NCI-H774 (cell line): ENCODE data around the gene ATP9B.

ENCODE experiments used
- DNase-seq: peaks from one replicate; lab custom pipeline; 2025; lab: John Stamatoyannopoulos, UW

The ATP9B gene

GRCh38 chr18:79396431-79397246 lies 327.4 kb downstream of the ATP9B start:
- no peak for DNase-seq

- DNase-seq: no peak
These were observed 328.1 kb downstream of the ATP9B start for GRCh38 chr18:79397247-79397829.

GRCh38 chr18:79397830-79398761 lies 328.9 kb downstream of the ATP9B start:
- no peak for DNase-seq

- DNase-seq: no peak
These were observed 330.3 kb downstream of the ATP9B start for GRCh38 chr18:79399275-79400081.

- peak; percentile 21 for DNase-seq
These were observed 330.9 kb downstream of the ATP9B start for GRCh38 chr18:79400091-79400590.

- no peak for DNase-seq
These were observed 331.6 kb downstream of the ATP9B start for GRCh38 chr18:79400591-79401381.

GRCh38 chr18:79401494-79402208 lies 332.5 kb downstream of the ATP9B start:
- DNase-seq: no peak

- no peak for DNase-seq
These were observed 333.0 kb downstream of the ATP9B start for GRCh38 chr18:79402209-79402576.

- no peak for DNase-seq
These were observed 334.0 kb downstream of the ATP9B start for GRCh38 chr18:79402977-79403722.

GRCh38 chr18:79403723-79404566 lies 334.8 kb downstream of the ATP9B start:
- DNase-seq: no peak

GRCh38 chr18:79404567-79404910 lies 335.3 kb downstream of the ATP9B start:
- no peak for DNase-seq

GRCh38 chr18:79405019-79405780 lies 336.0 kb downstream of the ATP9B start:
- DNase-seq: no peak

GRCh38 chr18:79405781-79406575 lies 336.8 kb downstream of the ATP9B start:
- no peak for DNase-seq

- no peak for DNase-seq
These were observed 337.5 kb downstream of the ATP9B start for GRCh38 chr18:79406708-79407107.

GRCh38 chr18:79409313-79409712 lies 340.1 kb downstream of the ATP9B start:
- DNase-seq: no peak

GRCh38 chr18:79410171-79410641 lies 341.0 kb downstream of the ATP9B start:
- no peak for DNase-seq
